ENCODE measurements around the gene TIMM10.

The TIMM10 gene

GRCh38 chr11:57530596-57531507 is at the start of gene TIMM10:
TSS of gene TIMM10 (minus strand) at chr11:57530754. CDS start at chr11:57530189, 565 bp downstream.
- no peak for TF ChIP-seq CTCF (IDR thresholded peaks at IDR 0.05; ENCODE audit: extremely low read depth, insufficient read depth, missing control alignments)
- in situ Hi-C loops (cut with MboI; ENCODE audit: low pct_unique_long_range_greater_than_20kb, low sequenced_read_pairs, unreplicated experiment), result no loop called here
- peak; percentile 90 for DNase-seq (ENCODE audit: low spot score)

GRCh38 chr11:57574061-57574460 is 43.5 kb upstream of the TIMM10 start:
- DNase-seq (ENCODE audit: low spot score), result no peak
- in situ Hi-C loops (cut with MboI; ENCODE audit: low pct_unique_long_range_greater_than_20kb, low sequenced_read_pairs, unreplicated experiment), result loop anchor here (25.0 kb wide), 1 partner anchor 238 kb away; no protein-coding TSS in a partner anchor
- TF ChIP-seq CTCF (IDR thresholded peaks at IDR 0.05; ENCODE audit: extremely low read depth, insufficient read depth, missing control alignments), result no peak

- no peak for TF ChIP-seq CTCF (IDR thresholded peaks at IDR 0.05; ENCODE audit: extremely low read depth, insufficient read depth, missing control alignments)
- in situ Hi-C loops (cut with MboI; ENCODE audit: low pct_unique_long_range_greater_than_20kb, low sequenced_read_pairs, unreplicated experiment), result loop anchor here (25.0 kb wide), 1 partner anchor 241 kb away; no protein-coding TSS in a partner anchor
- DNase-seq (ENCODE audit: low spot score), result no peak
These were observed 41.1 kb upstream of the TIMM10 start for GRCh38 chr11:57571606-57572005.

GRCh38 chr11:57568330-57568766 is 37.8 kb upstream of the TIMM10 start:
- TF ChIP-seq CTCF (IDR thresholded peaks at IDR 0.05; ENCODE audit: extremely low read depth, insufficient read depth, missing control alignments), result peak; percentile 92
- in situ Hi-C loops (cut with MboI; ENCODE audit: low pct_unique_long_range_greater_than_20kb, low sequenced_read_pairs, unreplicated experiment), result loop anchor here (25.0 kb wide), 1 partner anchor 244 kb away; no protein-coding TSS in a partner anchor
- DNase-seq (ENCODE audit: low spot score), result no peak

- peak; percentile 87 for DNase-seq (ENCODE audit: low spot score)
- TF ChIP-seq CTCF (IDR thresholded peaks at IDR 0.05; ENCODE audit: extremely low read depth, insufficient read depth, missing control alignments), result peak; percentile 74
- in situ Hi-C loops (cut with MboI; ENCODE audit: low pct_unique_long_range_greater_than_20kb, low sequenced_read_pairs, unreplicated experiment), result loop anchor here (25.0 kb wide), 1 partner anchor 245 kb away; no protein-coding TSS in a partner anchor
These were observed 37.2 kb upstream of the TIMM10 start, which contains the start of gene UBE2L6 for GRCh38 chr11:57567515-57568329. TSS of gene UBE2L6 (minus strand) at chr11:57567672. CDS start at chr11:57567611, 61 bp downstream.

- in situ Hi-C loops (cut with MboI; ENCODE audit: low pct_unique_long_range_greater_than_20kb, low sequenced_read_pairs, unreplicated experiment), result loop anchor here (25.0 kb wide), 1 partner anchor 245 kb away; no protein-coding TSS in a partner anchor
- DNase-seq (ENCODE audit: low spot score), result peak; percentile 50
- TF ChIP-seq CTCF (IDR thresholded peaks at IDR 0.05; ENCODE audit: extremely low read depth, insufficient read depth, missing control alignments), result no peak
These were observed 36.5 kb upstream of the TIMM10 start for GRCh38 chr11:57566905-57567514.

All from GM13977 (cell line).